ENCODE results near the gene HSPBP1.
"Not testable (repeated sequence)": the region's sequence is repeated elsewhere in the genome, so short reads cannot be mapped to it uniquely, and the experiment has no call there.

The HSPBP1 gene

GRCh38 chr19:55279770-55280643 is at the start of gene HSPBP1:
HSPBP1 (minus strand) TSS chr19:55280110; CDS start chr19:55279608, 502 bp downstream.
- DNase-seq = peak; percentile 91

- not testable (repeated sequence) for DNase-seq
These were observed 48.9 kb upstream of the HSPBP1 start for GRCh38 chr19:55328774-55329318.

GRCh38 chr19:55325172-55325571 is 45.3 kb upstream of the HSPBP1 start, which contains the start of gene TMEM150B:
TMEM150B (minus strand) TSS chr19:55325341; CDS start chr19:55321036, 4,305 bp downstream.
- no peak for DNase-seq

- no peak for DNase-seq
These were observed 44.8 kb upstream of the HSPBP1 start for GRCh38 chr19:55324662-55325061.

GRCh38 chr19:55322204-55322885 is 42.4 kb upstream of the HSPBP1 start:
- DNase-seq = no peak

- no peak for DNase-seq
These were observed 41.7 kb upstream of the HSPBP1 start for GRCh38 chr19:55321466-55322137.

GRCh38 chr19:55320844-55321419 is 41.0 kb upstream of the HSPBP1 start:
- DNase-seq = no peak

GRCh38 chr19:55319785-55320184 is 39.9 kb upstream of the HSPBP1 start:
- no peak for DNase-seq

GRCh38 chr19:55316646-55317045 is 36.7 kb upstream of the HSPBP1 start:
- DNase-seq = no peak

- no peak for DNase-seq
These were observed 36.1 kb upstream of the HSPBP1 start for GRCh38 chr19:55315956-55316525.

- DNase-seq = no peak
These were observed 34.5 kb upstream of the HSPBP1 start for GRCh38 chr19:55314396-55314795.

GRCh38 chr19:55312621-55313512 is 33.0 kb upstream of the HSPBP1 start:
- DNase-seq = no peak

GRCh38 chr19:55311797-55312196 is 31.9 kb upstream of the HSPBP1 start:
- DNase-seq = no peak

GRCh38 chr19:55311397-55311796 is 31.5 kb upstream of the HSPBP1 start:
- no peak for DNase-seq

GRCh38 chr19:55310498-55310897 is 30.6 kb upstream of the HSPBP1 start:
- no peak for DNase-seq

GRCh38 chr19:55309448-55309847 is 29.5 kb upstream of the HSPBP1 start:
- no peak for DNase-seq

- DNase-seq = no peak
These were observed 28.4 kb upstream of the HSPBP1 start for GRCh38 chr19:55308281-55308680.

- DNase-seq = no peak
These were observed 26.8 kb upstream of the HSPBP1 start for GRCh38 chr19:55306712-55307111.

GRCh38 chr19:55305983-55306562 is 26.2 kb upstream of the HSPBP1 start:
- no peak for DNase-seq

- no peak for DNase-seq
These were observed 25.6 kb upstream of the HSPBP1 start for GRCh38 chr19:55305491-55305890.

GRCh38 chr19:55304980-55305379 is 25.1 kb upstream of the HSPBP1 start:
- no peak for DNase-seq

All from DMS 273 treated with DMSO at 0.1 percent for 48 hours (cell line).